Memory B cell (primary cell): ENCODE data around the gene ANXA1.

ENCODE experiments used
- ATAC-seq: fragments of 150-1000 bp; cut with Tn5 transposase; 2 replicates; pipeline ENCODE4 v1.10.0; 2021; ENCODE audit warnings: low read depth, mild to moderate bottlenecking, moderate library complexity
- DNase-seq, 2 donors: peaks; one replicate each; pipeline ENCODE4 v3.0.0; 2022; ENCODE audit warnings: low spot score in 2 of 2
- H3K27ac Mint-ChIP-seq: one replicate; pipeline ENCODE4 v1.8.0; 2022; ENCODE audit warnings: mild to moderate bottlenecking, moderate library complexity, mixed read lengths
- H3K27me3 Mint-ChIP-seq: one replicate; pipeline ENCODE4 v1.8.0; 2022; ENCODE audit warnings: mixed read lengths
- H3K36me3 Mint-ChIP-seq: one replicate; pipeline ENCODE4 v1.8.0; 2022; ENCODE audit warnings: mild to moderate bottlenecking, mixed read lengths
- H3K4me1 Mint-ChIP-seq: one replicate; pipeline ENCODE4 v1.8.0; 2022; ENCODE audit warnings: mixed read lengths
- H3K4me3 Mint-ChIP-seq: one replicate; pipeline ENCODE4 v1.8.0; 2022; ENCODE audit warnings: mild to moderate bottlenecking, moderate library complexity, mixed read lengths
- H3K9me3 Mint-ChIP-seq: one replicate; pipeline ENCODE4 v1.8.0; 2022; ENCODE audit warnings: mixed read lengths

ANXA1 gene

DNA sequence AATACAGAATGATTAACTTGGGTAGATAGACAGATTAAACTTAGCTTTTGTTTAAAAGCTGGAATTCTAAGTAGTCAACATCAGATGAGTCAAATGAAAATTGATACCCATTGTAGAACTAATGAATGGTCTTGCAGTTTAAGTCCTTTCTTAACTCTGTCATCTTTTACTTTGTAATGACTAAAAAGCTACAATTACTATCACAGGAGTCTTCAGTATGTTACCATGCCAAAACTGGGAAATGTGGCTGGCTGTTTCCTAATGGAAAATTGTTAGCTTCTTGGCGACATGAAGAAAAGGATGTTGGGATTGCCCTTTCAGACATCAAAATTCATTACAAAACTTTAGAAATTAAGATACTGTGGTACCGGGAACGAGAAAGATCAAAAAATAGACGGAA is 20.2 kb upstream of the ANXA1 start:
- ATAC-seq (no peak), DNase-seq (no peak)
- Mint-ChIP-seq H3K9me3 (no peaks in the 10 kb centered on the region), H3K4me1 (peaks cover 2% of the 10 kb centered on the region), H3K36me3 (no peaks in the 10 kb centered on the region), H3K27ac (peak overlapping the region; percentile 90), H3K4me3 (peak overlapping the region; percentile 43), H3K27me3 (no peaks in the 10 kb centered on the region)

DNA sequence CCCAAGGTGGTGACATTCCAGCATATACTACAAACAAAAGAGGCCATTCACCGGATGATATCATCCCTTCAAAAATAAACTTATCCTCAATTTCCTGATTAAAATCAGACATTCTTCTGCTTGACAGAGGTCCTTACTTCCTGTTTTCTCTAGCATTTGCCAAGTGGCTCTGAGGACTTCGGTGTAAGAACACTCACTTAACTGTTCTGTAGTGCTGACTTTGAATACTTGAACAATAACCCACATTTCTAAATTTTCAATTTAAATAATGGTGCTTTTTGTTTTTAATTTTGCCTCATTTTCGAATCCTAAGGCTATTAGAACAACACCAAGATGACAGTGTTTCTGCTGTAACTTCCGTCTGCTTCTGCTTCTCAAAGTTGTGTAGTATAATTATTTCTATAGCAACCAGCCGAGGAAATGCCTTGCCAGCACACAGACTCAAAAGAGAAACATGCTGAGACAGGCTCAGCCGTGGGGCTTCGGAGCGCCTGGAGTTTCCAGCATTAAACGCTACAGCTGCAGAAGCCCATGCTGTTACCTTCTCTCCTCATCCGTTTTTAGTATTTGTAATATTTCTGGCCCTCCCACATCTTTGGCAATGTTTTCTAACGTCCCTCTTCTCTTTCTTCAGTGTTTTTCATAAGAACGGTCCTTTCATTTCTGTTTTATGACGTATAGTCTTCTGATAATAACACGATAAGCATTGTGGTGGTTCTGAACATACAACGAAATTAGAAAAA is 19.5 kb upstream of the ANXA1 start:
- Mint-ChIP-seq H3K36me3 (no peaks in the 10 kb centered on the region), H3K4me1 (peaks cover 2% of the 10 kb centered on the region), H3K27me3 (no peaks in the 10 kb centered on the region), H3K27ac (peak overlapping the region; percentile 90), H3K4me3 (peak overlapping the region; percentile 93), H3K9me3 (no peaks in the 10 kb centered on the region)
- ATAC-seq (peak; percentile 92), DNase-seq (peak; percentile 42)

DNA sequence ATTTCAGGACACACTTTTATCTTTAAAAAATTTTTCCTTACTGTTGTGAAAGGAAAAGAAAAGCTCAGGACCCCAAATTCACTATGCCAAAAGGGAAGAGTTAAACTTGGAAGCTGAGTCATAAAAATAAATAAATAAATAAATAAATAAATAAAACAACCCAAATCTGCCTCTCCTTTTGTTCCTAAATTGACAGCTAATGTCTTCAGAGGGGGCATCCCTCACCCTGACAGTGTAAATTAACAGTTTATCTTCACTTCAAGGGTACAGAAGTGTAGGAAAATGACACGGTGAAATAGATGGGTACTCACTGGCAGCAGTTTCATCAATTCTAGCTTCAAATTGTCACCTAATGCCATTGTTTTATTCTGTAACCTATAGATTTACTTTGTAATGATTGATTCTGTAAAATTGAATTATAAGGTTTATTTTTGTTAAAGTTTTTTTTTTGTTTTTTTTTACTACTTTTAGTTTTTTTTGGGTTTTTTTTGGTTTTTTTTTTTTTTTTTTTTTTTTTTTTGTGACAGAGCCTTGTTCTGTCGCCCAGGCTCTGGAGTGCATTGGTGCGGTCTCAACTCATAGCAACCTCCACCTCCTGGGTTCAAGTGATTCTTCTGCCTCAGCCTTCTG is 18.5 kb upstream of the ANXA1 start:
- Mint-ChIP-seq H3K9me3 (no peaks in the 10 kb centered on the region), H3K4me3 (no peak overlapping the region), H3K27ac (no peak overlapping the region), H3K27me3 (no peaks in the 10 kb centered on the region), H3K4me1 (peaks cover 2% of the 10 kb centered on the region), H3K36me3 (no peaks in the 10 kb centered on the region)
- no peak for ATAC-seq
- no peak for DNase-seq

DNA sequence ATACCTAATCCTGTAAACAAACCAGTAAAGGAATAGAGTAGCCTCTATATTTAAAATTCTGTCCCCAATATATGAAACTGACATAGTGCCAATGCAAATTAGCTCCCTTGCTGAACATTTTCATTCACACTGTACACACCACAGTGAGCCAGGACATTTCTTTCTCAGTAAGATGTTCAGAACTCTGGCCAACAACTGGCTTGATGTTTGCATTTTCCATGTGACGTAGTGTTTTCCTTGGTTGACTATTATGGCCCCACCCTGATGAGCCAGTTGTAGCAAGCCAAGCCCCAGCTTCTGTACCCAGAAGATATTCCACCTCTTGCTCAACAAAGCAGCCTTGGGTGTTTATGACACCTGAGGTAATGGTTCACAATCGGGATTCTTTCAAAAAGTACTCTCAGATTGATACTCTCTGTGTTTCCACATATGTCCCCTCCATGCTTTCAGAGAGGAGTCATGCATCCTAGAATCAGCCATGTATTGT is 17.7 kb upstream of the ANXA1 start:
- no peak overlapping the region for H3K4me3 Mint-ChIP-seq
- no peaks in the 10 kb centered on the region for H3K9me3 Mint-ChIP-seq
- no peak overlapping the region for H3K27ac Mint-ChIP-seq
- H3K36me3 Mint-ChIP-seq = no peaks in the 10 kb centered on the region
- no peaks in the 10 kb centered on the region for H3K27me3 Mint-ChIP-seq
- DNase-seq (no peak), ATAC-seq (no peak)
- H3K4me1 Mint-ChIP-seq = peaks cover 2% of the 10 kb centered on the region

DNA sequence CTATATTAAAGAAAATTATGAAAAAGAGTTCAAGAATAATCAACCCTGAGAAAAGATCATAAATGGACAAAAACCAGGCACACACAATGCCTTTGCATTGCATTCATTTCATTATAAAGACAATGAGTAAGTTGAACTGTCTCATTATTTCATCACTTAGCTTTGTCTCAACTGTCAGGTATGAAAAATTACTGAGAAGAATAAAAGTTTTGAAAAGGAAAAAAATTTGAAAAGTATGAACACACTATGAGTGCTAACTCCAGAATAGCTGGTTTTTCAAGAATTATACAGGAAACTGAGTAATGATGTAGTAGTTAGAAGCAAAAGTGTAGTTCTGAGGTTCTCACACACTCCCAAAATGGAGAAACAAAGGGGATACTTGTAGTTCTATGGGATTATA is 16.3 kb upstream of the ANXA1 start:
- peaks cover 2% of the 10 kb centered on the region for H3K4me1 Mint-ChIP-seq
- no peak for ATAC-seq
- no peaks in the 10 kb centered on the region for H3K27me3 Mint-ChIP-seq
- DNase-seq = no peak
- H3K9me3 Mint-ChIP-seq = no peaks in the 10 kb centered on the region
- no peaks in the 10 kb centered on the region for H3K36me3 Mint-ChIP-seq
- H3K4me3 Mint-ChIP-seq = no peak overlapping the region
- no peak overlapping the region for H3K27ac Mint-ChIP-seq

DNA sequence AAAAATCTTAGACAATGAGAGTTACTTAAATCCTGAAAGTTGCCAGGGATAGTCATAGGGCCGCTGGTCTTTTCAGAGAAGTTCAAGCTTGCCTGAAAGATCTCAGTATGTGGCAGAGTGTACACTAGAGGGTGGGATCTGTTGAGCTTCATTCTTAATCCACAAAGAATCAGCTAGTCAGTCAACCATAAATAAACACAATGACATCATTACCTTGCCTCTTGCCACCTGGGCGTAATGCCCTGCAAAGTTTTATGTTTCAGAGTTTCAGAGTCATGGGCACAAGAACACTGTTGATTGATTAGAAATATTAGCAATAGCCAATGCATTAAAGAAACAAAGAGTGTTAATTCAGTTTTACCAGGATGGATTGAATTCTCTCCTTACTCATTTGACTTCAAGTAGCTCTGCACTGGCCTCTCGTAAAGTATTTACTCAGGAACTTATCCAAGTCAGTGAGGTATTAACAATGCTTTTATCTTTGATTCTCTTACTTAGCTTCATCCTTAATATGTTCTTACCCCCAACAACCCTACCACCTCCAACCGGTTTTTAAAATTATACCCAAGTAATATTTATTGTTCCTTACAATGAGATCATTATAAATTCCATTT is 14.3 kb upstream of the ANXA1 start:
- H3K9me3 Mint-ChIP-seq = no peaks in the 10 kb centered on the region
- ATAC-seq (no peak), DNase-seq (no peak)
- H3K4me1 Mint-ChIP-seq = no peaks in the 10 kb centered on the region
- H3K27me3 Mint-ChIP-seq = no peaks in the 10 kb centered on the region
- H3K4me3 Mint-ChIP-seq = no peak overlapping the region
- H3K27ac Mint-ChIP-seq = peak overlapping the region; percentile 4
- no peaks in the 10 kb centered on the region for H3K36me3 Mint-ChIP-seq

DNA sequence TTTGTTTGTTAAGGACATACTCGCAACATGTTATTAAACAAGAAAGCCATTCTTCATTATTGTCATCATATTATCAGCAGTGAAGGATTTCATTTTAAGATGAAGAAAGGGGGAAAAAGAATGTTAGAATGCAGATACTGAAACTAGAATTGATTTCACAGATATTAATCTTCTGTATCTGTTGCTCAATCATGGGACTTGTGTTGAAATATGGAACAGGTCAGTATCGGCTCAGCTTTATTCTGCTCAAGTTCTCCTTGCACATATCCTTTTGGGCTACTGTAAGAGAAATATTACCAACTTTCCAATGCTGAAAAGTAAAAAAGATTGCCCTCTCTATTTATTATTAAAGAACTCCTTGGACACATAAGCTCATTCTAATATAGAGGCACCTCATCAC is 13.8 kb upstream of the ANXA1 start:
- Mint-ChIP-seq H3K9me3 (no peaks in the 10 kb centered on the region), H3K4me3 (no peak overlapping the region), H3K4me1 (no peaks in the 10 kb centered on the region), H3K36me3 (no peaks in the 10 kb centered on the region), H3K27me3 (peaks cover under 1% of the 10 kb centered on the region), H3K27ac (no peak overlapping the region)
- ATAC-seq (no peak), DNase-seq (no peak)

DNA sequence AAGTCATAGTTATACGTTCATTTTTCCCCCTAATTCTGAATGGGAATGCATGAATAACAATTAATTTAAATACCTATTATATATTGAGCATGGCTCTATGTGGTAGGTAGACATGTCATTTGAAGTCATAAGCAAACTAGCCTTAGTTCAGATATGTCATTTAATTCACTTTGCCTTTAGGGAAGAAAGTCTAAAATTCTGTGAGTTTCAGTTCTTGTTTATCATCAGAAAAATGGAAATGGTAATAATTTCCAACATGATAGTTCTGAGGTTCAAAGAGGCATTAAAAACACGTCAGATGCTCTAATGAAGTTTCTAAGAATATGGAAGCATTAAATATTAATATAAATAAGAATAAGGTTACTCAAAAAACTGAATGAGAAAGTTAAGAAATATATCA is 13.1 kb upstream of the ANXA1 start:
- H3K27me3 Mint-ChIP-seq = peaks cover 1% of the 10 kb centered on the region
- ATAC-seq (no peak), DNase-seq (no peak)
- no peaks in the 10 kb centered on the region for H3K36me3 Mint-ChIP-seq
- no peaks in the 10 kb centered on the region for H3K9me3 Mint-ChIP-seq
- no peaks in the 10 kb centered on the region for H3K4me1 Mint-ChIP-seq
- H3K27ac Mint-ChIP-seq = no peak overlapping the region
- no peak overlapping the region for H3K4me3 Mint-ChIP-seq

DNA sequence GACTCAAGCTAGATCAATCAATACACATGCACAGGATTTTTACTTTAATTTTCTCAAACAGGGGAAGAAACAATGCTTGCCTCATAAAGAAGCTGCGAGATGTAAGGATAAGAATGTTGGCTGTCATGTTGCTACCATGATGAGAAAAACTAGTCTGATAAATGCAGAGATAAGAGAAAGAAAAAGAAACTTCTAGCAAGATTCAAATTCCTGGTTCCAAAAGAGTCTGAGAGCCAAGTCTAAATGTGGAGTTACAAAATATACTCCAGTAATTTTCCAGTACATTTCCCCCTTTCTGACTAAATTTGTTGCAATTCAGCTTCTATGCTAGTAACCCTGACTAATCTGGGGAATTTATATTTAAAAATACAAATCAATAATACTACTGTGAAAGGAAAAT is 10.4 kb upstream of the ANXA1 start:
- H3K27me3 Mint-ChIP-seq = peaks cover 1% of the 10 kb centered on the region
- no peaks in the 10 kb centered on the region for H3K9me3 Mint-ChIP-seq
- DNase-seq = no peak
- H3K36me3 Mint-ChIP-seq = no peaks in the 10 kb centered on the region
- H3K27ac Mint-ChIP-seq = no peak overlapping the region
- no peak overlapping the region for H3K4me3 Mint-ChIP-seq
- no peaks in the 10 kb centered on the region for H3K4me1 Mint-ChIP-seq
- no peak for ATAC-seq

DNA sequence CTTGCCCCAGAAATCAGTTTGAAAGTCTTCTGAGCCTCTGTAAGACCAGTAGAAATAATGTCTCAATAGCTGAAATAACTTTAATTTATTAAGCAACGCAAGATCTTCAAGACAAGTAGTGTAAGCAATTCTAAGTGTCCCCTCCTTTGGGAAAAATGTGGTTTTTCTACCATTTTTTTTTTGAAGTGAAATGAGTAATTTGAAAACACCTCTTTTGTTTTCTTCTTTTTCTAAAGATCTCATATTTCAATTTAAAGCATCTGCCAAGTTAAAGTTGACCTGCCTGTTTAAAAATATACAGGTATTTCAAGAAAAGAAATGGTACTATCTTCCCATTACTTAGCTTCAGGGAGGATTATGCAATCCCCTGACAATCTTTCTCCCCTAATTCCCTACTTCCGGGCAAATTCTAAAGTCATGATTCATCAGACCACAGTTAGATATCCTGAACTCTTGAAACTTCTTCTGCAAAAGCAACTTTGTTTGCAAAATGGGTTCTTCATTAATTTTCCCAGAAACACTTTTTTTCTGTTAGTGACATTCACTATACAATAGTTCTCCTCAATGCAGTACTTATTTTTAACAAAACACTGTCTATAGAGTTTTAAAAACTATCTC is 7.8 kb upstream of the ANXA1 start:
- Mint-ChIP-seq H3K4me3 (no peak overlapping the region), H3K36me3 (no peaks in the 10 kb centered on the region), H3K4me1 (peaks cover 5% of the 10 kb centered on the region), H3K9me3 (peaks cover 1% of the 10 kb centered on the region), H3K27ac (no peak overlapping the region), H3K27me3 (peaks cover 4% of the 10 kb centered on the region)
- ATAC-seq (no peak), DNase-seq (no peak)

DNA sequence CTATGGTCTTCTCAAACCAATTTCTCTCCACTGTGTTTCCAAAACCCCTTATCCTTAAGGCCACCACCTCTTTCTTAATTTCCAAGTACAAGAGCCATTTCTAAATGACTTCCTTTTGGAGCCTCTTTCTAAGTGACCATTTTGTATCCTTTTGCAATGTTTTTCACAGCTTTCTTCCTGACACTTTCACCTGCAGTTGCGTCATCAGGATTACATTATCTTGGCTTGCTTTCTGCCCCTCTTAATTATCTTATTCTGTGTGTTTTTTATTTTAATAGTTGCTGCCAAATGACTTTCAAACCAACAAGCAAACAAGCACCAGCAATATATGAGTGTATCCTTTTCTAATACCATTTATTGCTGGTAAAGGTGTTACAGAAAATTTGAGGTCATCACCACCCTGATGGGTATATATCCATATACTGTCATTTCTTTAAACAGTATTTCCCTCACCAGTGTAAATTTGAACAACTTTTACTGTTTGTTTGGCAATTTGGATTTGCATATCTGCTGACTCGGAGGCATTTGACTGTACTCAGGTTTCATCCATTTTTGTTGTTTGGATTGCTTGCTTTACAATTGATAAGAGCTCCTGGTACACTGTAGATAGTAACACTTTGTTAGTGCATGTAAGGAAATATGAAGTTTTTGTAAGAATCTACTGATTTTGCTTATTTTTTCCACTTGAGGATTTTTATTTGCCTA is 5.4 kb upstream of the ANXA1 start:
- Mint-ChIP-seq H3K36me3 (no peaks in the 10 kb centered on the region), H3K9me3 (peaks cover 1% of the 10 kb centered on the region), H3K27me3 (peaks cover 4% of the 10 kb centered on the region), H3K4me1 (peaks cover 5% of the 10 kb centered on the region), H3K4me3 (no peak overlapping the region), H3K27ac (no peak overlapping the region)
- DNase-seq = no peak
- ATAC-seq = no peak

DNA sequence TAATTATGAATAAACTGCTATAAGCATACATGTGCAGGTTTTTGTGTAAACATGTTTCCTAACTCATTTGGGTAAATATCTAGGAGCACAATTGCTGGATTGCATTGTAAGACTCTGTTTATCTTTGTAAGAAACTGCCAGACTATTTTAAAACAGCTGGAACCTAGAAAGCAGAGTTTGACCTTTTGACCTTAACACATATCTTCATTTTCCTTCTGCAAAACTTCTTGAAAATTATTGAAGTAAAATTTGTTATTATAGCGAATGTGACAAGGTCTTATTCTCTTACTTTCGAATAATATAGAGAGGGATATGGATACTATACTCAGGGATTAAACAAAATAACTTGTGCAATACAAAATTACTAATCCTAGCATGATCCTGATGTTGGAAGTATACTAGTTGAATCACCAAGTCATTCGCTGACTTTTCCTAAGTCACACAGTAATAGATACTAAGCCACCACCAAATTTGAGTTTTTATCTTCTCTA is 3.2 kb upstream of the ANXA1 start:
- Mint-ChIP-seq H3K27me3 (peaks cover 2% of the 10 kb centered on the region), H3K36me3 (no peaks in the 10 kb centered on the region), H3K4me3 (no peak overlapping the region), H3K27ac (no peak overlapping the region), H3K4me1 (peaks cover 5% of the 10 kb centered on the region), H3K9me3 (peaks cover 1% of the 10 kb centered on the region)
- DNase-seq = no peak
- no peak for ATAC-seq

DNA sequence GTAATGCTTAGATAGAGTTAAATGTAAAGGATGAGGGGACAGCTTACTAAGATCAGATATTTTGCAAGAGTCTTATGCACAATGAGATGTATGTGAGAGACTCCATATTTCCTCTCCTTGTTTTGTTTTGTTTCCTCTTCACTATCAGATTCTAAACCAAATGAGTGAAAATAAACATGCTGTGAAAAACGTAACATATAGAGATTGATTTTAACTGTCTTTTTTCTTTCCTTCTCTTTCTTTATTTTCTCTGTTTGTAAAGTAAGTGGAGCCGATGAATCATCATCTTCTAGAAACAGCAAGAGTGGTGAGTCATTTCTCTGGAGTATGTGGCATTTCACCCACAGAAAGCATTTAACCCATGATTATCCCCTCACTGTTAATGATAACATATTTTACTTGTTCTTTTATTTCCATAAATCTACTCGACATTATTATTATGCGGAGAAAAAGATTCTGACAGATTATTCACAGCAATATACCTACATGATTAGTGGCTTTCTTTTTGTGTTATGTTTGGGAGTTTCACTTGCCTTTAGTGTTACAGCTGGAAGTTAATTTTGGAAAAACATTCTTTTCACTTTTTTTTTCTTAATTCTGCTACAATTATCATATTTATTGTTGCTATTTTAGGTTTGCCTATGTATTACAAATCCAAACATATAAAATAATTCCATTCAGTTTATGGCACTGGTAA is 2.1 kb upstream of the ANXA1 start:
- H3K9me3 Mint-ChIP-seq = peaks cover 1% of the 10 kb centered on the region
- ATAC-seq = no peak
- DNase-seq = no peak
- H3K27me3 Mint-ChIP-seq = peaks cover 2% of the 10 kb centered on the region
- H3K4me3 Mint-ChIP-seq = no peak overlapping the region
- H3K27ac Mint-ChIP-seq = no peak overlapping the region
- no peaks in the 10 kb centered on the region for H3K36me3 Mint-ChIP-seq
- H3K4me1 Mint-ChIP-seq = peaks cover 5% of the 10 kb centered on the region
